ENCODE measurements around the gene SNX9.

- TF ChIP-seq EZH2 (IDR thresholded peaks at IDR 0.05; ENCODE audit: borderline replicate concordance, low read depth, low read length, poor library complexity, severe bottlenecking) (no peak), CTCF (conservative IDR thresholded peaks at IDR 0.05; ENCODE audit: low read depth, low read length) (no peak)
Observed at GRCh38 chr6:157964100-157964499, 141.1 kb downstream of the SNX9 start.
